Spleen (tissue), 11 donors: ENCODE results near the gene IGF2. TPM values are rescaled to one million over a fixed set of nuclear protein-coding genes. Genes with fewer than 3 reads are reported as not detected.
A peak's percentile ranks its signal among the peaks of the same experiment; 100 is the strongest.

ENCODE experiments used
- DNase-seq: peaks from one replicate; pipeline ENCODE4 v3.0.0-alpha.2; 2020
- H3K27ac ChIP-seq, 8 donors: fragments of 200-600 bp; sonication (generic) in 7 of 8; 1 replicate in 4 of 8; 2 replicates in 4 of 8; pipeline versions ENCODE4 v1.5.0 to v1.8.0; 2016 to 2021; ENCODE audit warnings: inconsistent platforms in 4 of 8, mild to moderate bottlenecking in 4 of 8, moderate library complexity in 1 of 8
- H3K27me3 ChIP-seq, 7 donors: fragments of 200-600 bp; sonication (generic) in 6 of 7; replicated peaks in 1 of 7; 1 replicate in 4 of 7; 2 replicates in 3 of 7; pipeline versions ENCODE4 v1.5.0 to v1.8.0; 2016 to 2021; ENCODE audit warnings: inconsistent platforms in 3 of 7, mild to moderate bottlenecking in 1 of 7
- H3K36me3 ChIP-seq, 6 donors: fragments of 200-600 bp; sonication (generic) in 5 of 6; 1 replicate in 4 of 6; 2 replicates in 2 of 6; pipeline versions ENCODE4 v1.5.0 to v1.8.0; 2016 to 2021; ENCODE audit warnings: inconsistent platforms in 2 of 6
- H3K4me1 ChIP-seq, 6 donors: fragments of 200-600 bp; sonication (generic) in 5 of 6; 1 replicate in 3 of 6; 2 replicates in 3 of 6; pipeline versions ENCODE4 v1.5.0 to v1.8.0; 2016 to 2021; ENCODE audit warnings: inconsistent platforms in 3 of 6
- H3K4me3 ChIP-seq, 8 donors: fragments of 200-600 bp; sonication (generic) in 7 of 8; 1 replicate in 4 of 8; 2 replicates in 4 of 8; pipeline versions ENCODE4 v1.5.0 to v1.8.0; 2016 to 2021; ENCODE audit warnings: inconsistent platforms in 4 of 8, mild to moderate bottlenecking in 4 of 8, moderate library complexity in 2 of 8
- H3K9me3 ChIP-seq, 8 donors: fragments of 200-600 bp; sonication (generic) in 7 of 8; 1 replicate in 4 of 8; 2 replicates in 4 of 8; pipeline versions ENCODE4 v1.5.0 to v1.8.0; 2016 to 2021; ENCODE audit warnings: inconsistent platforms in 4 of 8
- POLR2A ChIP-seq, 3 donors: fragments of 450-650 bp; IDR thresholded peaks; one replicate each; pipeline ENCODE4 v1.5.1; 2017; ENCODE audit warnings: antibody characterized with exemption in 3 of 3, mild to moderate bottlenecking in 1 of 3
- POLR2AphosphoS5 ChIP-seq, 3 donors: sonication (generic); formaldehyde crosslinking; IDR thresholded peaks; one replicate each; pipeline ENCODE4 v1.5.1; 2017; ENCODE audit warnings: antibody characterized with exemption in 3 of 3
- WGBS, 5 donors: extraction: QIAGEN DNeasy Blood & Tissue Kit in 3 of 5; methylation state at CpG; one replicate each; pipeline versions ENCODE4 v1.1.5 to v1.1.7; 2013 to 2018; 5-methylcytosine and 5-hydroxymethylcytosine counted together
- intact Hi-C: fragments of 100-400 bp; cut with DNase I; formaldehyde crosslinking; loops from one replicate; pipeline ENCODE4 v1.15.0; 2023; ENCODE audit warnings: low total_unique reads
- polyA plus RNA-seq, 3 donors: library from polyadenylated mRNA; stranded (reverse); fragments of 200-250 nt; gene quantifications; one replicate each; pipeline ENCODE4 v1.2.1, GENCODE V29; 2013
- total RNA-seq, 7 donors: library from RNA; depleted of rRNA in 3 of 7; stranded (reverse); fragments of >200 nt in 3 of 7; fragmentation: NEBNext Ultra II Directional in 4 of 7; extraction: Animal tissue kit (Norgen Biotek cat#: 25700) in 4 of 7; gene quantifications; one replicate each; pipeline versions ENCODE4 v1.1.0 to v1.2.1, GENCODE V29; 2016 to 2021
- TF ChIP-seq, protein P1 (sequence below), 11 experiments: fragments of 200-600 bp in 7 of 11; fragments of 450-650 bp in 4 of 11; sonication (generic) in 4 of 11; IDR thresholded peaks in 8 of 11; conservative IDR thresholded peaks in 3 of 11; 1 replicate in 7 of 11; 2 replicates in 4 of 11; pipeline versions ENCODE4 v1.4.0 to v1.8.0; 2016 to 2021; ENCODE audit warnings: antibody characterized with exemption in 11 of 11, inconsistent platforms in 4 of 11, mild to moderate bottlenecking in 1 of 11
- donor health status: healthy with polysubstance abuse.
- donor health status: DM: no; HTN: no; CAD: no; lungs with moderate emphysema.
- donor health status: DM: no; HTN: no; CAD: no.
- donor health status: Bipolar disorder and iron deficiency.
- donor health status: healthy.
- donor health status: DM: no; HTN: no; CAD: no.
- donor health status: DM: yes; HTN: yes; CAD: no.

Gene IGF2
- total and polyA plus RNA-seq, 10 donors, result 0.74 to 66.6 (median 13.7) TPM

DNA sequence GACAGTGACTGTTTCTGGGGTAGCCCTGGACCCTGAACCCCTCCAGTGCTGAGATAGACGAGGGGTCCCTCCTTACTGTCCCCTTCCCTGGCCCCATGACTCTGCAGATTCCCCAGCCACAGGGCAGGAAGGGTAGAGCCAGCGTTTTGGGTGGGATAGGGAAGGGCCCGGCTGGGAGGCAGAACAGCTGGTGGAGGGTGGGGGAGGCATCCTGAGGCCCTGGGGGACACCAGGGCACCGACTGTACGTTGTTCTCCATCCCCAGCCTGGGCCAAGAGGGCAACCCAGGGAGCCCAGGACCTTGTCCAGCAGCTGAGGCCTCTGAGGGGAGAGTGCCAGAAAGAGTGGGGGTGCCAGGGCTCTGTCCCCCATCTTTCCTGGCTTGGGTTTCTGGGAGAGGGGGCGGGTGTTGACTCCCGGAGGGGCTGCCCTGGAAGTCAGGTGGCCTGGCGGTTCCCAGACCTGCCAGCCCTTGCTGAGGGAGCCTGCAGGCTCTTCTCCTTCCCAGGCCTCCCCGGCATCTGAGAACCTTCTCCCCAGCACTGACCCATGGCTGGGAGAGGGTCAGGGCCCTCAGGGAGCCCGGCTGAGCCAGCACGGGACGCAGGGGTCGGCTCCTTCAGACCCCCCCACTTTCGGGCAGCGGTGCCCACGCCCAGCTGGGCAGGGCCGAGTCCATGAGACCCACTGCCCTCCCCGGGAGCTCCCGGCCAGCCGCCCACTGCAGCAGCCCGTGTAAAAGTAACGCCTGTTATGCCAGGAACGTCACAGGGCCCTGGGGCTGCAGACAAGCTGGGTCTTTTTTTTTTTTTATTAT is 30.3 kb downstream of the IGF2 start:
- H3K27ac ChIP-seq, result peak overlapping the region in 2 of 8 donors; percentile 3 to 4

DNA sequence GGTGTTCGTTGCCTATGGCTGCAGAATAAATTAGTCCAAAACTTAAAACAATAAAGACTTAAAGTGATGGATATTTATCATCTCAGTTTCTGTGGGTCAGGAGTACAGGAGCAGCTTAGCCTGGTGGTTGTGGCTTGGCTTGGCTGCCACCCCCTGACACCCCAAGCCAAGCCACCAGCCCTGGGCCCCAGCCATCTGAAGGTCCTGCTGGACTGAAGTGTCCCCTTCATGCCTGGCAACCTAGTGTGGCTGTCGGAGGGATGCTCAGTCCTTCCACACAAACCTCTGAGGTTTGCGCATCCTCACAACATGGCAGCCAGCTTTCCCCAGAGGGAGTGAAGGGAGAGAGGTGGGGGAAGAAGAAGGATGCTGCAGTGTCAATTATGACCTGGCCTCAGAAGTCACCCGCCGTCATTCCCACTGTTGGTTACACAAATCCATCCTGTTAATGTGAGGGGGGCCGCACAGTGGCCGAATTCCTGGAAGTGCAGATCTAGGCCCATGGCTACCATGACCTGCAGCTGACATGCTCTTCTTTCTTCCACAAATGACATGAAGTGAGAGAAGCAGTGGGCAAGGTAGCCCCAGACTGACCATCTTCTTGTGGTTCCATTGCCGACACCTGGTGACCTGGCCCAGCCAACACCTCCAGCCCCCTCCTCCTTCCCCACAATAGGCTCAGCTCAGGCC is 31.1 kb downstream of the IGF2 start:
- Histone ChIP-seq H3K4me3 (no peak overlapping the region), H3K27me3 (peaks cover 0 to 19% (median 0%) of the 10 kb centered on the region in 7 donors), H3K9me3 (no peaks in the 10 kb centered on the region), H3K27ac (no peak overlapping the region), H3K4me1 (peaks cover 0 to 14% (median 8%) of the 10 kb centered on the region in 6 donors), H3K36me3 (no peaks in the 10 kb centered on the region)
- TF ChIP-seq, protein P1, sequence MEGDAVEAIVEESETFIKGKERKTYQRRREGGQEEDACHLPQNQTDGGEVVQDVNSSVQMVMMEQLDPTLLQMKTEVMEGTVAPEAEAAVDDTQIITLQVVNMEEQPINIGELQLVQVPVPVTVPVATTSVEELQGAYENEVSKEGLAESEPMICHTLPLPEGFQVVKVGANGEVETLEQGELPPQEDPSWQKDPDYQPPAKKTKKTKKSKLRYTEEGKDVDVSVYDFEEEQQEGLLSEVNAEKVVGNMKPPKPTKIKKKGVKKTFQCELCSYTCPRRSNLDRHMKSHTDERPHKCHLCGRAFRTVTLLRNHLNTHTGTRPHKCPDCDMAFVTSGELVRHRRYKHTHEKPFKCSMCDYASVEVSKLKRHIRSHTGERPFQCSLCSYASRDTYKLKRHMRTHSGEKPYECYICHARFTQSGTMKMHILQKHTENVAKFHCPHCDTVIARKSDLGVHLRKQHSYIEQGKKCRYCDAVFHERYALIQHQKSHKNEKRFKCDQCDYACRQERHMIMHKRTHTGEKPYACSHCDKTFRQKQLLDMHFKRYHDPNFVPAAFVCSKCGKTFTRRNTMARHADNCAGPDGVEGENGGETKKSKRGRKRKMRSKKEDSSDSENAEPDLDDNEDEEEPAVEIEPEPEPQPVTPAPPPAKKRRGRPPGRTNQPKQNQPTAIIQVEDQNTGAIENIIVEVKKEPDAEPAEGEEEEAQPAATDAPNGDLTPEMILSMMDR (IDR thresholded peaks at IDR 0.05 in 8 of 11, conservative IDR thresholded peaks at IDR 0.05 in 3 of 11), result no peak
- TF ChIP-seq POLR2A (IDR thresholded peaks at IDR 0.05) (no peak), POLR2AphosphoS5 (IDR thresholded peaks at IDR 0.05) (no peak)
- intact Hi-C loops, result no loop called here
- 89 to 98% (median 95%) methylated on average over 8 of the region's 8 CpGs for WGBS, 5 donors
- DNase-seq, result peak; percentile 41

More for the DNA sequence above, 30.3 kb downstream of the IGF2 start:
- no peaks in the 10 kb centered on the region for H3K9me3 ChIP-seq
- DNase-seq, result peak; percentile 48
- peaks cover 0 to 13% (median 9%) of the 10 kb centered on the region in 6 donors for H3K4me1 ChIP-seq
- H3K36me3 ChIP-seq, result no peaks in the 10 kb centered on the region
- TF ChIP-seq POLR2A (IDR thresholded peaks at IDR 0.05) (no peak), POLR2AphosphoS5 (IDR thresholded peaks at IDR 0.05) (no peak)
- TF ChIP-seq, protein P1 (IDR thresholded peaks at IDR 0.05 in 8 of 11, conservative IDR thresholded peaks at IDR 0.05 in 3 of 11), result no peak
- 40 to 52% (median 48%) methylated on average over 10 to 23 of the region's 23 CpGs for WGBS, 5 donors
- intact Hi-C loops, result no loop called here
- H3K4me3 ChIP-seq, result no peak overlapping the region
- H3K27me3 ChIP-seq, result peaks cover 0 to 22% (median 0%) of the 10 kb centered on the region in 7 donors

DNA sequence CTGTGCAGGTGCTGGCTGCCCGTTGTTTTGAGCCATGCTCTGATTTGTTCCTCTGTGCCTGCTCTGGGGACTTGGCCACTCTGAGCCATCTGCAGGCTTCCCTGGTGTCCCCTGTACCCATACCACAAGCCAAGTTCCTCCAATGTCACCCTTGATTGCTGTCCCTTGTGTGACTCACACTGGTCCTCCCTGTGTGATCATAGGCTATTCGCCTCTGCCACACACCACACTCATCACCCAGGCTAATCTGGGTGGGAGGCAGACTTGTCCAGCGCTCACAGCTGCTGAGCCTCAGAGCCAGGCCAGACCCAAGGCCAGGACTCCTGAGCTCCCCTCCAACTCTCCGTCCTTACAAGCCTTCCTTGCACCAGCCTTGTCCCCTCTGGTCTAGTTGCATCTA is 31.7 kb downstream of the IGF2 start:
- peak; percentile 40 for DNase-seq
- TF ChIP-seq, protein P1 (IDR thresholded peaks at IDR 0.05 in 8 of 11, conservative IDR thresholded peaks at IDR 0.05 in 3 of 11), result no peak
- TF ChIP-seq POLR2AphosphoS5 (IDR thresholded peaks at IDR 0.05), result no peak
- no peak for TF ChIP-seq POLR2A (IDR thresholded peaks at IDR 0.05)
- WGBS, 5 donors, result 76 to 83% (median 81%) methylated on average over 4 of the region's 4 CpGs

More for the DNA sequence above, 31.7 kb downstream of the IGF2 start:
- Histone ChIP-seq H3K27me3 (peaks cover 0 to 18% (median 0%) of the 10 kb centered on the region in 7 donors), H3K27ac (no peak overlapping the region), H3K9me3 (no peaks in the 10 kb centered on the region), H3K4me1 (peaks cover 0 to 19% (median 8%) of the 10 kb centered on the region in 6 donors), H3K36me3 (no peaks in the 10 kb centered on the region), H3K4me3 (no peak overlapping the region)
- intact Hi-C loops, result no loop called here
